Glutamatergic neuron (in vitro differentiated cells): ENCODE measurements around the gene MUC5AC. TPM values are rescaled to one million over a fixed set of nuclear protein-coding genes. Genes with fewer than 3 reads are reported as not detected.

ENCODE experiments used
- DNase-seq: peaks from one replicate; pipeline ENCODE4 v3.0.0; 2022
- H3K27ac Mint-ChIP-seq: one replicate; pipeline ENCODE4 v1.8.0; 2020; ENCODE audit warnings: mild to moderate bottlenecking, mixed read lengths, inconsistent platforms; ENCODE audit not compliant: unreplicated experiment
- H3K27me3 Mint-ChIP-seq: one replicate; pipeline ENCODE4 v1.8.0; 2020; ENCODE audit warnings: mild to moderate bottlenecking, moderate library complexity, mixed read lengths, inconsistent platforms; ENCODE audit not compliant: unreplicated experiment
- H3K36me3 Mint-ChIP-seq: one replicate; pipeline ENCODE4 v1.8.0; 2020; ENCODE audit warnings: mild to moderate bottlenecking, mixed read lengths, inconsistent platforms; ENCODE audit not compliant: unreplicated experiment
- H3K4me1 Mint-ChIP-seq: one replicate; pipeline ENCODE4 v1.8.0; 2020; ENCODE audit warnings: mild to moderate bottlenecking, low read depth, mixed read lengths, inconsistent platforms; ENCODE audit not compliant: unreplicated experiment
- H3K4me3 Mint-ChIP-seq: one replicate; pipeline ENCODE4 v1.8.0; 2020; ENCODE audit warnings: mild to moderate bottlenecking, mixed read lengths, inconsistent platforms; ENCODE audit not compliant: unreplicated experiment
- H3K9me3 Mint-ChIP-seq: one replicate; pipeline ENCODE4 v1.8.0; 2020; ENCODE audit warnings: mild to moderate bottlenecking, moderate library complexity, mixed read lengths, inconsistent platforms; ENCODE audit not compliant: unreplicated experiment
- total RNA-seq: library from RNA; stranded (reverse); fragmentation: NEBNext Ultra II Directional; extraction: Animal tissue kit (Norgen Biotek cat#: 25700); gene quantifications from one replicate; pipeline ENCODE4 v1.2.1, GENCODE V29; 2021; ENCODE audit not compliant: unreplicated experiment
- TF ChIP-seq, protein P1 (sequence below): fragments of 200-600 bp; sonication (generic); IDR thresholded peaks from one replicate; pipeline ENCODE4 v1.5.0; 2021; ENCODE audit not compliant: partially characterized antibody, unreplicated experiment

The MUC5AC gene
- total RNA-seq, 1 donor from 2014 or later: not detected

DNA sequence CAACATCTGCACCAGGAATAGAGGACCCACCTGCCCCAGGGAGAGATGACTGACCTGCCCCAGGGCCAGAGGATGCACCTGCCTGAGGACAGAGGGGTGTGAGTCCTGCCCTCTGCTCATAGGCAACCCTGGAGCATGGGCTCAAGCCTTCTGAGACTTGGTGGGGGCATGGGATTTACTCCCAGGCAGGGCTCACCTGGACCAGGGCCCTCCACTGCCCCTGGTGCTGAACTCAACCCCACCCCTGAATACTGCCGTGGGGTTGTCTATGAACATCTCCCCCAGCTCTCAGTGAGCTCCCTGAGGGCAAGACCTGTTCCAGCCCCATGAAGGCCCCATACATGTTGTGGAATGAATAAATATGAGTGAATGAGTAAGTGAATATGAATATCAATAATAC, 33.8 kb upstream of the MUC5AC start:
- H3K27ac Mint-ChIP-seq: no peak overlapping the region
- TF ChIP-seq, protein P1, sequence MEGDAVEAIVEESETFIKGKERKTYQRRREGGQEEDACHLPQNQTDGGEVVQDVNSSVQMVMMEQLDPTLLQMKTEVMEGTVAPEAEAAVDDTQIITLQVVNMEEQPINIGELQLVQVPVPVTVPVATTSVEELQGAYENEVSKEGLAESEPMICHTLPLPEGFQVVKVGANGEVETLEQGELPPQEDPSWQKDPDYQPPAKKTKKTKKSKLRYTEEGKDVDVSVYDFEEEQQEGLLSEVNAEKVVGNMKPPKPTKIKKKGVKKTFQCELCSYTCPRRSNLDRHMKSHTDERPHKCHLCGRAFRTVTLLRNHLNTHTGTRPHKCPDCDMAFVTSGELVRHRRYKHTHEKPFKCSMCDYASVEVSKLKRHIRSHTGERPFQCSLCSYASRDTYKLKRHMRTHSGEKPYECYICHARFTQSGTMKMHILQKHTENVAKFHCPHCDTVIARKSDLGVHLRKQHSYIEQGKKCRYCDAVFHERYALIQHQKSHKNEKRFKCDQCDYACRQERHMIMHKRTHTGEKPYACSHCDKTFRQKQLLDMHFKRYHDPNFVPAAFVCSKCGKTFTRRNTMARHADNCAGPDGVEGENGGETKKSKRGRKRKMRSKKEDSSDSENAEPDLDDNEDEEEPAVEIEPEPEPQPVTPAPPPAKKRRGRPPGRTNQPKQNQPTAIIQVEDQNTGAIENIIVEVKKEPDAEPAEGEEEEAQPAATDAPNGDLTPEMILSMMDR: no peak
- DNase-seq: no peak
- H3K9me3 Mint-ChIP-seq: peaks cover 5% of the 10 kb centered on the region
- H3K36me3 Mint-ChIP-seq: no peaks in the 10 kb centered on the region
- no peak overlapping the region for H3K4me3 Mint-ChIP-seq
- peaks cover 20% of the 10 kb centered on the region for H3K27me3 Mint-ChIP-seq
- H3K4me1 Mint-ChIP-seq: no peaks in the 10 kb centered on the region

DNA sequence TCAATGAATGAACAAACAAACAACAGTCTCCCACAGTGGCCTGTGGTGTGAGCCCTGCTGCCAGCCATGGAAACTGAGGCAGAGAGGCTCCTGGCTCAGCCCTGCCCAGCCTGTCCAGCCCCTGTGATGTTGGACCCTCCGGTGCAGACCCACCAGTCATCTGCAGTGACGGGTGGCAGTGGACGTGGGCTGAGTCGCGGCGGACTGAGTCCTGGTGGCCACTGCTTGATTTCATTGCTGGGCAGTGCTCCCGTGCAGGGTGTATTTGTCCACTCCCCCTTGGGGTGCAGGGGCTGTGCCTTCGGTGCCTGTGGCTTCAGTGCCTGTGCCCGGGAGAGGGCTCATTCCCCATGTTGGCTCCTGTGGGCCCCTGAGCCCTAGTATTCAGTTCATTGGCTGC, 31.9 kb upstream of the MUC5AC start:
- no peak overlapping the region for H3K4me3 Mint-ChIP-seq
- no peaks in the 10 kb centered on the region for H3K4me1 Mint-ChIP-seq
- H3K27ac Mint-ChIP-seq: no peak overlapping the region
- H3K27me3 Mint-ChIP-seq: peaks cover 20% of the 10 kb centered on the region
- H3K36me3 Mint-ChIP-seq: no peaks in the 10 kb centered on the region
- peaks cover 4% of the 10 kb centered on the region for H3K9me3 Mint-ChIP-seq
- TF ChIP-seq, protein P1: no peak
- DNase-seq: no peak

DNA sequence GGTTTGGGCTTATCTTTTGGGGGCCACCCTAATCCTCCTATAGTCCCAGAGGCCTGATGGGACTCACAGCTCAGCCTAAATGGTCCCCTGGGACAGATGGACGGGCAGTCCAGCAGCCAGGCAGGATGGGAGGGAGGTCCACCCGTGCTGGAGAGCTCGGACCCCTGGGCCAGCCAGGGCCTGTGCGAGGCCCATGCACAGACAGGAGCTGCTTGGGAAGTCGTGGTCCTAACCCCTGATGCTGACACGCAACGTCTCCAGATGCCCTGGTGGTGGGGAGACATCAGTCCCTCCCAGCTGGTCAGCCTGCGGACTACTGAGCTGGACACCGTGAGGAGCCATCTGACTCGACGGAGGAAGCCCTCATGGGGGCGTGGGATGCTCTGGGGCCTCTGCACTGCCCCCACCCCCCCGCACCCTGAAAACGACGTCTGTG, 31.2 kb upstream of the MUC5AC start:
- Mint-ChIP-seq H3K4me1 (no peaks in the 10 kb centered on the region), H3K9me3 (peaks cover 4% of the 10 kb centered on the region), H3K36me3 (no peaks in the 10 kb centered on the region), H3K27ac (no peak overlapping the region), H3K27me3 (peaks cover 20% of the 10 kb centered on the region), H3K4me3 (no peak overlapping the region)
- DNase-seq: no peak
- TF ChIP-seq, protein P1: no peak

DNA sequence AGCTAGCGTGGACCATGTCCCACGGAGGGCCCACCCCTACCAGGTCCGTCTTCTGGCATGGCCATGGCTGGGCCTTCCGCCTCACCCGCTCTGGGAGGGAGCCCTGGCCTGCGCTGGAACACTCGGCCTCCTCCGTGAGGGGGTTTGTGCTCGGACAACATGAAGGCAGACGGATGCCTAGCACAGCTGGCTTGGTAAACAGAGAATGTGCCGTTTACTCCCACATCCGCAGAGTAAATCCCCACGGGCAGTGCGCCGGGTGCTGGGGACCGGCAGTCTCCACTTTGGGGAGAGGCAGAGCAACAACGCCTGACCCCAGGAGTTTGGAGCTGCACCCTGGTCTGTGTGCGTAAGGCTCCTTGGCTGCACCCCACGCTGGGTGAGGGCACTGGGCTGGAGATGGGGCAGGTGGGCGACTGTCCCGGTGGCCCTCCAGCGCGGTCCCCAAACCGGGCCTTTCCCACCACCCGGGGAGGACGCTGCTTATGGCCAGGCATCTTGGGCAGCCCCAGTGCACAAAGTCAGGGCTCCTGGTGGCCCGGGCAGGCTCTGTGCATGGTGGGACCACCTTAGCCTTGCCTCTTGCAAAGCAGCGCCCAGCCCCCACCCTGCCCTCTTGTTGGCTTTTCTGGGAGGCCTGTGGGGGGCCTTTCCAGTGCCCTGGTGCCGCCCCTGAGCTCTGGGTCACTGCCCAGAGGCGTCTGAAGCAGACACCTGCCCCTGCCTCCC, 30.7 kb upstream of the MUC5AC start:
- peaks cover 4% of the 10 kb centered on the region for H3K9me3 Mint-ChIP-seq
- H3K27me3 Mint-ChIP-seq: peaks cover 20% of the 10 kb centered on the region
- H3K4me1 Mint-ChIP-seq: no peaks in the 10 kb centered on the region
- H3K4me3 Mint-ChIP-seq: no peak overlapping the region
- no peak for DNase-seq
- TF ChIP-seq, protein P1: no peak
- no peaks in the 10 kb centered on the region for H3K36me3 Mint-ChIP-seq
- H3K27ac Mint-ChIP-seq: no peak overlapping the region

DNA sequence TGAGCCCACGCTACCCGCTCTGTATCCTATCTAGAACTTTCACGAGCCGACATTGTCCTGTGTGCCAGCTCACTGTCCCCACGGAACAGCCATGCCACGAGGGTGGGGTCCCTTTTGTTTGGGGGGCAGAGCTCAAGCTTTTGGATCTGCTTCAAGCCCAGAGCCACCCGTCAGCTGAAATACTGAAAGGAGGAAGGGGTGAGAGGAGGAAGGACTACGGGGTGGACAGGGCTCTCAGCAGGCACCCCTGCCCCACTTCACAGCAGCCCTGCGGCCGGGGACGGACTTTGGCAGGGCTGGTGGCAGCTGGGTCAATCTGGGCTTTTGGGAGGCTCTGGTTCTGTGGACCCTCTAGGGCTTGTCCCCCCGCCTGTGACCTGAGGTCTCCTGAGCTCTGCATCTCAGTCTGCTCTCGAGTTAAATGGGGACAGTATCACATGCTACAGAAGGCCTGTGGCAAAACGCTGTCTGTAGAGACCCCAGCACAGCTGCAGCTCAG, 30.0 kb upstream of the MUC5AC start:
- Mint-ChIP-seq H3K27me3 (peaks cover 20% of the 10 kb centered on the region), H3K9me3 (peaks cover 5% of the 10 kb centered on the region), H3K36me3 (no peaks in the 10 kb centered on the region), H3K4me3 (no peak overlapping the region), H3K4me1 (no peaks in the 10 kb centered on the region), H3K27ac (no peak overlapping the region)
- no peak for DNase-seq
- TF ChIP-seq, protein P1: no peak
